HT1080 (cell line): ENCODE results near the gene PLEKHA7. TPM values are rescaled to one million over a fixed set of nuclear protein-coding genes. Genes with fewer than 3 reads are reported as not detected.
"Not testable (repeated sequence)": the region's sequence is repeated elsewhere in the genome, so short reads cannot be mapped to it uniquely, and the experiment has no call there.

ENCODE experiments used
- DNase-seq: peaks from one replicate; pipeline ENCODE4 v3.0.0-alpha.2; 2015; ENCODE audit warnings: low read depth
- total RNA-seq: library from RNA; depleted of rRNA; stranded (reverse); fragments of >200 nt; shearing (Covaris generic); gene quantifications from 2 replicates; pipeline ENCODE4 v1.2.3, GENCODE V29; 2014

Gene PLEKHA7
- total RNA-seq, 1 experiment from 2014 or later = 0.48 TPM

DNA sequence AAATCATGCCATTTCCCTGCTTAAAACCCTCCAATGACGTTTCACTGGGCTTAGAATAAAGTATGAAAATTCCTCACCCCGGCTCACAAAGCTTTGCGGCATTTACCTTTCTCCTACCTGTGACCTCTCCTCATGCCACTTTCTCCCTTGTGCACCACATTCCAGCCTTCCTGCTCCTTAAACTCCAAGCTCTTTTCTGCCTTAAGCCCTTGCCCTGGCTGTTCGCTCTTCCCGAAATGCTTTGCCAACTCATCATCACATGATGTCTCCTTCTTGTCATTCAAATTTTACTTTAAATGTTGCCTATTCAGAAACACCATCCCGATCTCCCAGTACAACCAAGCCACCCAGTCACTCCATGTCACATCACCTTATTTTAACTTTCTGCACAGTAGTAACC lies 2.0 kb downstream of the PLEKHA7 start:
- no peak for DNase-seq

DNA sequence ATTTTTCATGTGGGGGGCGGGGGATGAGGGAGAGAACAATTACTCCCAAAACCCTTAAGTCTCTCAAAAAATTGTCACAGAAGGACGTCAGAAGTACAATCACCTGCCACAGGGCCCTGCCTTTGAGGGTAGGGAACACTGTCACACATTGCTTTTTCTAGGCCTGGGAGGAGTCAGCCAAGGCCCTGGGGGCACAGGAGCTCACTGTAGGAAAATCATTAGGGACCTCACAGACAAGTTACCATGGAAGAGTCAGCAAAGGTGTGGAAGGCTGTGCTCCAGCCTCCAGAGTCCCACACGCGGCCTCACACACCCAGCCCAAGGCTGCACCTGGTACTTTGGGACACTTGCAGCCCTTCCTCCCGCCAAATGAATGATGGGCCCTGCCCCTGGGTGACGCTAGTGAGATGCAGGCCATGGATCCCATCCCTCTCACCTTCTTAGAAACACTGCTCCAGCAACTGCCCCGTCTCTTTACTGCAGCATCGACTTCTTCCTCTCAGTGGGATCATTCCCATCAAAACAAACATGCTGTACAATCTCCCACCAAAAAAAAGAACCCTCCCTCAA lies 3.3 kb downstream of the PLEKHA7 start:
- no peak for DNase-seq

DNA sequence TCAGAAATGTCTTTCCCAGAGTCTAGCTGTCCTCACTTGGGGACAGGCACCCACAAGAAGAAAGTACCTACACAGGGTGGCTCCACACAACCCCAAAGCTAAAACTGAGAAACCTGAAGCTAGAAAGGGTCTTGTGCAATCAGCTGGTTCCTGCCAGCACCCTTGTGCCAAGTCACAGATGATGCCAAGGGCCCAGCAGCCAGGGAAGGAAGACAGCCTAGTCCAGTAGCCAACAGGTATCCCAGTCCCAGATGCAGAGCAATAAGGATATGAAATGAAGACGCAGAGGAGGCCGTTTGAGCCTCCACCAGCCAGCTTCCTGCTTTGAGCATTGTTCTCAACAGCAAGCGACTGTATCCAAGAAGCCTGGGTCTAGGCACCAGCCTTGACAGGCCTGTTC lies 6.1 kb downstream of the PLEKHA7 start:
- DNase-seq = no peak

DNA sequence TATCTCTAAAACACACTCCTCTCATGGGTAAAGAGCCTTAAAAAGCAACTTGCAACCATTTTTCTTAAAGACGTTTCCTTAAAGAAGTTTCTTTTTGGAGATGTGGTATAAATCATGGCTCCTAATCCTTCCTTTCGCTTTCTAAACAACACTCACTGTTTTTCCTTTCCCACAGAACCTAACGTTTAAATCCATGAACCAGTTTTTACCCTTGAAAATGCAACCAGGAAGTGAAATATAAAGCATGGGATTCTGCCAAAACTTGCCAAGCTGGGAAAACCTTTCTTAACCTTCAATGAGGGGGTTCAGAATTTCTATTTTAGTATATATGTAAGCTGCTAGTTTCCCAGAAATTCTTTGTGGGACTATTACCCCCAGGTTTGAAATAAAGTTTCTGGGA lies 8.6 kb downstream of the PLEKHA7 start:
- no peak for DNase-seq

DNA sequence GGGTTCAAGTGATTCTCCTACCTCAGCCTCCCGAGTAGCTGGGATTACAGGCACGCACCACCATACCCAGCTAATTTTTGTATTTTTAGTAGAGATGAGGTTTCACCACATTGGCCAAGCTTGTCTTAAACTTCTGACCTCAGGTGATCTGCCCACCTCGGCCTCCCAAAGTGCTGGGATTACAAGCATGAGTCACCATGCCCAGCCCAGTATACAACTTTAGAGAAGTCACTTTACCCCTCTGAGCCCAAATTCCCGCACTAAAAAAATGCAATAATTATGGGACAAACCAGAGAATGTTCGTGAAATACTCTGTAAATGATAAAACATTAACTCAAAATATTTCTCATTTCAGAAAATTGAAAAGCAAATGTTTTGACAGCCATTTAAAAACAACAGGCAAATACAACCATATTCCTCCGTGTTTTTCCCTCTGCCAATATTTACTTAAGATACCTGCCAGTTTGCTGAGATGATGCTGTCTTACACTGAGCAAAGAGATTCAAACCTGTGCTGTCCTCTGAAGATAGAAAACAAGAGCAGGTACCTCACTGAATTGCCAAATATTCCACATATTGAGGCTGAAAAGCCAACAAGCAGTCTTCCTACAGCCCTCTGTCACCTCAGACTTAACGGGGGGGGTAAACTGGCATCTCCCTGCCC lies 9.6 kb downstream of the PLEKHA7 start:
- DNase-seq = no peak

DNA sequence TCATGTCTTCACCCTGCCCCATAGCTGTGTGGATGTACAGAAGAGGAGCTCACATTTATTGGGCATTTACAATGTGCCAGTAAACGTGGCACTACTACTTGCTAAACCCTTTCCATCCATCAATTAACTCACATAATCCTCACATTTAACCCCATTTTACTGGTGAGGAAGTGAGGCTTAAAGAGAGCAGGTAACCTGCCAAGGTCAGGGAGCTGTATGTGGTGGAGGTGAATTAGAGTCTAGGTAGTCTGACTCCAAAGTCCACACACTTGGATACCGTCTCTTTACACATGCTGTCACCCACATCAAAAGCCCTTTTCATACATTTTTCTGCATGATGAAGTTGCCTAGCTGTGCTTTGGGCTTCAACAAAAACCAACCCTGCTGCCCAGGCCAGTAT lies 10.8 kb downstream of the PLEKHA7 start:
- DNase-seq = no peak

DNA sequence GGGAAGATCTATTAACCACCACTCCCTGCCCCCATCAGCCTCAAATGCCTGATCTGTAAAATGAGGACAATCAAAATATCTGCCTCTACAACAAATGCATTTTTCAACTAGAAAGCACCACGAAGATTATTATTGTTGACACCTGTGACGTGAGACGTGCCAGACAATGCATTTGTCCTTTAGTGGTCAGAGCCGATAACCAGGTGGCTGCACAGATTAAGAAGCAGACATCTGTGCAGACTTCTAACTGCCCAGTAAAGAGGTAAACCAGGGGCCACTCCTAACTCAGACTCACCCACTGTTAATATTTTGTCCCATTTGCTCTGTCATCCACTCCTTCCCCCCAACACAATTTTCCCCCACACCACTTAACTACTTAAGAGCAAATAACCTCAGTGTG lies 11.7 kb downstream of the PLEKHA7 start:
- DNase-seq = no peak

DNA sequence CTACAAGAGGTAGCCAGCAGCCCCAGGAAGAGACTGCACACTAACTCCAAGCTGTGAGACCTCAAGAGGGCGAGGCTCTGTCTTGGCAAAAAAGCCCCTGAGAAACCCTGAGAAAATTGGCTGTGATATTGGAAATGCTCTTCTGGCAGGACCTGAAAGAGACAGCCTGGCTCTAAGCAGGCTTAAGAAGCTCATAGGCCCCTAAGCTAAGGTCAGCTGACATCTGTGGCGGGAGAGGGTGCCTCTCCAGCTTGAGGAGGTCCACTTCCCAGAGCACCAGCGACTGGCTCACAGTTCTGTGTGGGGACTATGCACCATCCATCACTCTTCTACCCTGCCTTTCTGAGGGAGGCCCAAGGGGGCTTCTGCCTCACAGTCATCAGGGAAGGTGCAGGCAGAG lies 12.4 kb downstream of the PLEKHA7 start:
- no peak for DNase-seq

DNA sequence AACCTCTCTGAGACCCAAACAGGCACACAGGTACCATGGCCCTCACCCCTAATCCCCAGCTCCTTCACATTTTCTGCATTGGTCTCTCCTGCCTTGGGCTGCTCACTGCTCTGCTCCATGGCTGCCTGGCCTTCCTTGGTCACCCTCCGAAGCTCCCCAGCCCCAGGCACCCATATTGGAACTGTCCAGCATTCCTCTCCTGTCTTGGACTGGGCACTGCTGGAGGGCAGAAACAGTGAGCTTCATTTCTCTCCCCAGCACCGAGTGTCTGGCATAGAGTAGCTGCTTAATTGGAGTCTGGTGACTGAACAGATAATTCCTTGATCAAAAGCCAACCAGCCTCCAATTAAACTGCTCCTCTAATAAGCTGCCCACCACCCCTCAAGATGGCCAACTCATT lies 13.2 kb downstream of the PLEKHA7 start:
- no peak for DNase-seq

DNA sequence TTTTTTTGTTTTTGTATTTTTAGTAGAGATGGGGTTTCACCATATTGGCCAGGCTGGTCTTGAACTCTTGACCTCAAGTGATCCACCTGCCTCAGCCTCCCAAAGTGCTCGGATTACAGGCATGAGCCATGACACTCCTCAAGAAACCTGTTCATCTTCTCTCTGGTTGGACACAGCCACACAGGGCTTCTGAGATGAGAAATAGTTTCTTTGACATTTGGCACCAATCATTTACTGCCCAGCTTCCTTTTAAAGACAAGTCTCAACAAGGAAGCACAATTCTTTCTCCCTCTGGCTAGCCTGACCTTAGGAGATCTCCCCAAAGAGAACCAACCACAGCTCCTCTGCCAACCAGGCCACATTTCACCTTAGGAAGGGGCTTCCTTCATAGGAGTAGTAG lies 14.0 kb downstream of the PLEKHA7 start:
- DNase-seq = not testable (repeated sequence)

DNA sequence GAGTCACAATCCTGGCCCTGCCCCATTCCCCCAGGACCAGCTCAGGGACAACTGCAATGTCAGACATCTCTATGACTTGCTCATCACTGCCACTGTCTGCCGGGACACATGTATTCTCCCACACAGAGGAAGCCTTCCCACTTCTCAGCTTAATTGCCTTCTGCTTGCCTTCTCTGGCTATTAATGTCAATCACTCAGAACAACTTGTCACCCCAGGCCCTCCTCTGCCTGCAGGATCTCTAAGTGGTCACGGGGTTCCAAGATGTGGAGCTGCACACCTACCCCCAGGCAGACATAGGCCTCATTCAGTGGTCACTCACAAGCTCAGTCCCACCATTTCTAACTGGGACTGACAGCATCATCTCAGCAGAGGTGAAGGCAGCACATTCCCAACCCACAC lies 15.1 kb downstream of the PLEKHA7 start:
- no peak for DNase-seq

DNA sequence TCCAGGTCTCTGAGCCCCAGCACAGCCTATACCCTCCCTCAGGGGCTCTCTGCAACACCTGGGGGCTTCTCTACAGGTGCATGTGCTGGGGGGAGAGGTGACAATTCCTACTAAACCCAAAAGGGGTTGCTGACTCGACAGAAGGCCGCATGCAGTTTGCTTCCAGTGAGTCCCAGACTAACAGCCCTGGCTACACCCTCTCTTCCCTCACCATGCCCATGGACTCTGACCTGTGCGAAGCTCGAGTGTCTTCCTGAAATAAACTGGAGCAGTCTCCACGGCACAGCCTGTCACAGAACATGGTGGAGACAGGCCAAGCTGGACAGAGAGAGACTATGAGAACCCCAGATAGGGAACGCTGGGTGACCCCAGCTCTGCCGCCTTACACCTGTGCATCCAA lies 16.6 kb downstream of the PLEKHA7 start:
- DNase-seq = no peak

DNA sequence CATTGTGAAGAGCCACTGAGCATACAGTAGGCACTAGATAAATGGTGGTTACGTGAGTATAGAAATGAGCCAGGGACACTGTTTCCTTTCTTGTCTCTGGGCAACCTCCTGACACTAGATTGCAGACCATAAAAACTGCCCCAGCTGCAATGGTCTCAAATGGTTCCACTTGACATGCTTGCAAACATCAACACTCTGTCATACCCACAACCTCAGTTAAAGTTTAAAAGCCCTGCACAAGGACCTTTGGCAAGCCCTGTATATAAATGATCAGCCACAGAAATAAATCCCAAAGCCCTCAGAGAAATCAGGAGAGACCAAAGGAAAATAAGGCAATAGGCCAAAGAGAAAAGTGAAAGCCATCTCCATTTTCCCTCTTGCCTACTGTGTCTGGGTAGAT lies 20.7 kb downstream of the PLEKHA7 start:
- DNase-seq = no peak

DNA sequence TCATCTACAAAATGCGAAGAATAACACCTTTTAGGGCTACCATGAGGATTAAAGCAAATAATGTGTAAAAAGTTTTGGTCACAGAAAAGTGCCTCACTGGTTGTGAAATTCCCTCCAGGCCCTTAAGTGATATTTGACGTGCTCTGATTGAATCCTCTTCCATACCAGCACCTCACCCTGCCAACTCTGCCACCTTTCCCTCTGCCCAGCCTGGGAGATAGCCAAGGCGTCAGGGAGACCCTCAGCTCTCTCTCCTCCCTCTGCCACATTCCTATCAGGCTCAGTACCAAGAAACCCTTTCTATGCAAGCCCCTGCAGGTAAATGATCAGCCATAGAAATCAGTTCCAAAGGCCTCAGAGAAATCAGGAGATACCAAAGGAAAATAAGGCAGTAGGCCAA lies 21.4 kb downstream of the PLEKHA7 start:
- DNase-seq = no peak

DNA sequence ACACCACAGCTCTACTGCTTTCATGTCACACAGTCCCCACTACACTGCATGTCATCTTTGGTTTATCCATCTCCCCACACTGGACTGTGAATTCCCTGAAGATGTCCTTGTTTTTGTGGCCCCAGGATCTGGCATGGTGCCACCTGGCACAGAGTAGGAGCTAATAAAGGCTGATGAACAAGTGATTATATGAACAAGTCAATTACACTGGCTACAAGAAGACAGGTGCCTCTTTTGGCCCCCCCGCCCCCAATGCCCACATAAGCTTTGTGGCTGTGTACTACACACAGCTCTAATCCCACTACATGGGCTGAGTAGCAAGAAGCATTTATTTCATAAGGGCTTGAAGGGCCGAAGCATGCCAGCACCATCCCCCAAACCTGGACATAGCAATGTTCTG lies 24.7 kb downstream of the PLEKHA7 start:
- DNase-seq = no peak

DNA sequence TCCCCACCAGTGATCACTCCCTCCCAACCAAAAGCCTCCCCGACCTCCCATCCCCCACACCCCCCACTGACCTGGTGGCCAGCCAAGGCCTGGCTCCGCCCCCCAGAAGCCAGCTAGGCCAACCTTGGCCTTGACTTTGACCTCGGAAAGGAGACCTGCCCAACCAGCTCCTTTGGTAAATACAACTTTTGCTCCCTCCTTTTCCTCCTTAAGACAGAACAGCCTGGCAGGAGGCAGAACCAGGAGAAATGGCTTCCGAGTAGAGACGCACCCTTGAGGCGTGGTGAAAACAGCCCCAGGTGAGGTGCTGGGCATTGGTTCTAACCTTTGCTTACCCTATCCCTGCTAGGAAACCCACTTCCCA lies 27.0 kb downstream of the PLEKHA7 start:
- no peak for DNase-seq

DNA sequence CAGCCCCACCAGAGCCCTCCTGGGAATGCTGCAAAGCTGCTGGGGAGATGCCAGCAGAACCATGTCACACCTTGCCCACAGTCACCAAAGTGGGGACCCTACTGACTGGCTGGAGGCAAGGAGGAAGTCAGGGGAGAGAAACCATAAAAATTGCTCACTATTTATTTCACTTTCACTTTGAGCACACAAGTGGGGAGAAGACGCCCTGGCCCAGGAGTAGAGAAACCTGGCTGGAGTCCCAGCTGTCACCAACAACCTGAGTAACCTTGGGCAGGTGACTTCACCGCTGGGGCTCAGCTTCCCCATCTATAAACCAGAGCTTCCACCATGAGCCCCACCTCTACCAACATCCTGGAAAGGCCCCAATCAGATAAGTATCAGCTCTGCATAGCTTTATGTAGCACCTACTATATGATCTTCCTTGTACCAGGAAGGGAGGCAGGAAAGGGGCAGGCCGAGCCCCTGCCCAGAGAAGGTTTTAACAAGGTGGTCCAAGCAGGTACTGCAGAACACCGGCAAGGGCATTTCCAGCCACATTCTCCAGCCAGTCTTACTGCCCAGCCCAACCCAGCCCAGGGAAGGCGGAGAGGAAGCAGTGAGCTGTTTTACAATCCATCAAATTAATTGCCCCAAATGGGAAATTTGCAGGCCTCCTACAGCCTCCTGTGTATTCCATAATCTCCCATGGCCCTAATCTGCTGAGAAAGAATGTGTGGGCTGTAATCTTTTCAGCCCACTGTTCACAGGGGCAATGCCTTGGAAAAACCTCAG lies 27.6 kb downstream of the PLEKHA7 start:
- DNase-seq = no peak

DNA sequence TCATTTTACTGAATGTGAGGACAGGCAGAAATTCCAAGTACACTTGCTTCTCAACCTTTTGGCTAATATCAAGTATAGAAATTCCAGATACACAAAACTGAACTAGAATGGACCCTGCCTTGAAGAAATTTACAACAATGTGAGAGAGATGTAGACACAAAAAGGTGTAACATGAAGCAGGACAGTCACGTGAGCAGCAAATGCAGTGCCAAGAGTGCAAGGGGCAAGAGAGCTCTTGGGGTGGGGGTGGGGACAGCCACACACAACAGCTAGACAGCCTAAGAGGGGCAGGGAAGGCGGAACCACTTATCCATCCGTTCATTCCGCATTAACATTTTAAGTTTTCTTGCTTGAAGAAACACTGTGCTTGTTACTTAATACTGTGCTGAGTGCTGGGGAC lies 28.9 kb downstream of the PLEKHA7 start:
- no peak for DNase-seq

DNA sequence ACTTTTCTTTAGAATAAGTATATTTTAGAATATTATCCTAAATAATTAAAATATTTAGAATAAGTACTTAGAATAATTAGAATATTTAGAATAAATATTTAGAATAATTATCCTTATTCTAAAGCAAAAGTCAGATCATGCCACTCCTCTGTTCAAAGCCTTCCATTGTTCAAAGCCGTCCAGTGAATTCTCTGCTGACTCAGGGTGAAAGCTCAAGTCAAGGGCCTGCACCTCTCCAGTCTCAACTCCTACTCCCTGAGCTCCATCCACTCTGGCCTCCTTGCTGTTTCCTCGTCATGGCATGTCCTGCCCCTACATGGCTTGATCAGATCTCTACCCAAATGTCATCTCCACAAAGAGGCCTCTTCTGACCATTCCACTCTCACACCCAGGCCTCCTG lies 30.0 kb downstream of the PLEKHA7 start:
- DNase-seq = no peak

DNA sequence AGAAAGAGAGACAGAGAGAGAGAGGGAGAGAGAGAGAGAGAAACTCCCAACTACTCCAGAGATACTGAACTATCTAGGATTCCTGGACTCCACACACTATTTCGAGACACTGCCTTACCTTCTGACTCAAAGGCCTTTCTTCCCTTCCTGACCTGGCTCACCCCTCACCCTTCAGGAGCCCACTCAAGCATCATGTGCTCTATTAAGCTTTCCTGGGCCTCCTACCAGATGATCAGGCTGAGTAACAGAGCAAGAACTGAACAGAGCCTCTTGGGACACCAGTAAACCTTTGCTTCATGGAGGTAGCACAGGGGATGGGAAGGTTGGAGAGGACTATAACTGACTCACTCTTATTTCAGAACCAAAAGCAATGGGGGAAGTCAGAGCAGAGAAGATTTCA lies 31.4 kb downstream of the PLEKHA7 start:
- DNase-seq = no peak

DNA sequence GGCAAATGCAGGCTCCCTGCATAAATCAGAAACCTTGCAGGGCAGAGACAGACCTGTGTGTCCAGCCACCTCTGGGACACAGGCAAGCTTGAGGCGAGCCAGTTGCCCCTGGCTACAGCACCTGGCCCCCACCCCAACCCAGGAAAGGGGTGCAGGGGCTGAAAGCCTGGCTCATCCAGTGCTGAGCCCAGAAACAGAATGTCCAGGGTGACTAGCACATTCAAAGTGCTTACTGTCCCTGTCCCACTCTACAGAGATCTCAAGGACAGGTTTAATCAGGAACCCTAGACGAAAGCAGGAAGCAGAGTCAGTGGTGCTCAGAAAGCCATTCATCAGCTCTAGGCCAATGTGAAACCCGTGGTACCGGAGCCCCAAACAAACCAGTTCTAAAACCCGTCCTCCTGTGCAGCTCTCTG lies 31.9 kb downstream of the PLEKHA7 start:
- no peak for DNase-seq

DNA sequence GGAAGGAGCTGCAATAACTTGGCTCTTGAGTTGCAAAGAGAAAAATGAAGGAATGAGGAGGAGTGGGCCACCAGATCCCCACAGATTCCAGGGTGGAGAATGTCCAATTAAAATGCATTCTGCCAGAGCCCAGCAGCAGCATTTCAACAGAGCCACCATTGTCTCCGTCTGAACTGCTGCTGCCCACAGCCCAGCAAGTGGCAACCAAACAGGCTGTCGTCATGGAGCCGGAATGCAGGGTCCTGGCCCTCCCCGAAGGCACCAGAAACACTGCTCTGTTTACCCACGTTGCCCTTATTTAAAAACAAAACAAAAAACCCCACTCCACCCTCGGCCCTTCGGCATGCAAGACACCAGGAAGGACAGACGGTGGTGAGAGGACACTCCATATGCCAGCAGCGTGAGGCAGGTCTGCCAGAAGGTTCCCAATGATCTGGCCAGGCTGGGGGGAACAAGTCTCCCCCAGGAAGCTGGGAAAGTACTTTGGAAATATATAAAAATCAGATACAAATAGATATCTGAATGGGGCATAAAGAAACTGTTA lies 32.5 kb downstream of the PLEKHA7 start:
- peak; percentile 95 for DNase-seq
